T47D (cell line): ENCODE measurements around the gene DCUN1D3.

Experiments used
- DNase-seq, 2 experiments: peaks; one replicate each; pipeline versions ENCODE4 v3.0.0 to v3.0.0-alpha.2; 2011 to 2012; ENCODE audit warnings: low read depth in 1 of 2, low spot score in 1 of 2
- JUND ChIP-seq: IDR thresholded peaks from 2 replicates; pipeline ENCODE4 v1.6.1; 2012; ENCODE audit warnings: low read depth
- in situ Hi-C: cut with HindIII; loops from 2 replicates; pipeline ENCODE4 v1.10.0; 2016; ENCODE audit warnings: low sequenced_read_pairs, low pct_unique_long_range_greater_than_20kb

DCUN1D3 gene

GRCh38 chr16:20897922-20898321 lies 2.2 kb downstream of the DCUN1D3 start:
- no peak for DNase-seq
- in situ Hi-C loops: no loop called here
- no peak for TF ChIP-seq JUND

- no peak for DNase-seq
- in situ Hi-C loops: no loop called here
- no peak for TF ChIP-seq JUND
These were observed 2.8 kb downstream of the DCUN1D3 start for GRCh38 chr16:20897253-20897897.

- DNase-seq: no peak
- in situ Hi-C loops: no loop called here
- no peak for TF ChIP-seq JUND
These were observed 5.8 kb downstream of the DCUN1D3 start for GRCh38 chr16:20894388-20894787.

- TF ChIP-seq JUND: no peak
- DNase-seq: no peak
- in situ Hi-C loops: no loop called here
These were observed 10.4 kb downstream of the DCUN1D3 start for GRCh38 chr16:20889625-20890275.

- TF ChIP-seq JUND: no peak
- in situ Hi-C loops: no loop called here
- no peak for DNase-seq
These were observed 13.0 kb downstream of the DCUN1D3 start for GRCh38 chr16:20887207-20887606.

- in situ Hi-C loops: no loop called here
These were observed 13.8 kb downstream of the DCUN1D3 start for GRCh38 chr16:20886320-20886719.

GRCh38 chr16:20884240-20884556 lies 16.0 kb downstream of the DCUN1D3 start:
- in situ Hi-C loops: no loop called here
- no peak for DNase-seq

More at GRCh38 chr16:20886320-20886719, 13.8 kb downstream of the DCUN1D3 start:
- no peak for TF ChIP-seq JUND
- no peak for DNase-seq

GRCh38 chr16:20883554-20884239 lies 16.5 kb downstream of the DCUN1D3 start:
- in situ Hi-C loops: no loop called here
- no peak for DNase-seq
- no peak for TF ChIP-seq JUND

More at GRCh38 chr16:20884240-20884556, 16.0 kb downstream of the DCUN1D3 start:
- no peak for TF ChIP-seq JUND

GRCh38 chr16:20881503-20881878 lies 18.7 kb downstream of the DCUN1D3 start:
- peak in 1 of 2 experiments; percentile 34 for DNase-seq
- TF ChIP-seq JUND: no peak
- in situ Hi-C loops: no loop called here

GRCh38 chr16:20880867-20881502 lies 19.2 kb downstream of the DCUN1D3 start:
- no peak for TF ChIP-seq JUND
- in situ Hi-C loops: no loop called here
- peak in 1 of 2 experiments; percentile 76 for DNase-seq

- DNase-seq: no peak
- in situ Hi-C loops: no loop called here
- no peak for TF ChIP-seq JUND
These were observed 20.8 kb downstream of the DCUN1D3 start for GRCh38 chr16:20879175-20880040.

- TF ChIP-seq JUND: no peak
- DNase-seq: no peak
- in situ Hi-C loops: no loop called here
These were observed 21.4 kb downstream of the DCUN1D3 start for GRCh38 chr16:20878682-20879147.
